GM12872 (cell line): ENCODE measurements around the gene OPHN1.

Experiments used
- TF ChIP-seq, protein P1 (sequence below): IDR thresholded peaks from 3 replicates; pipeline ENCODE4 v1.5.1; 2011; ENCODE audit warnings: low read depth, mild to moderate bottlenecking, low read length, moderate library complexity; ENCODE audit not compliant: insufficient read depth

OPHN1 gene

DNA sequence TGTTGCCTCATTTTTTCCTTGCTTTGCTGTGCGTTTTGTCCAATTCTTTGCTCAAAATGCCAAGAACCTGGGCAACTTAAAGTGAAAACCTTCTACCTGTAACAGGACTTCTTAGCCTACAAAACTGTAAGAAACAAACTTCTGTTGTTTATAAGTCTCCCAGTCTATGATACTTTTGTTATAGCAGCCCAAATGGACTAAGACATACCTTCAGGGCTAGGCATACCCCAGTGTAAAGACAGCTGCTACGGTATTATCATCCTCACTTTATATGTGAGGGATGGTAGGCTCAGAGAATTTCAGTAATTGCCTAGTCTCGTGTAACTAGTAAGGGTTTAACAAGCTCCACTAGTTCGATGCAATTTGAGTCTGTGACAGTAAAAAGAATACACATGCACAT, 6.0 kb upstream of the OPHN1 start:
- TF ChIP-seq, protein P1, sequence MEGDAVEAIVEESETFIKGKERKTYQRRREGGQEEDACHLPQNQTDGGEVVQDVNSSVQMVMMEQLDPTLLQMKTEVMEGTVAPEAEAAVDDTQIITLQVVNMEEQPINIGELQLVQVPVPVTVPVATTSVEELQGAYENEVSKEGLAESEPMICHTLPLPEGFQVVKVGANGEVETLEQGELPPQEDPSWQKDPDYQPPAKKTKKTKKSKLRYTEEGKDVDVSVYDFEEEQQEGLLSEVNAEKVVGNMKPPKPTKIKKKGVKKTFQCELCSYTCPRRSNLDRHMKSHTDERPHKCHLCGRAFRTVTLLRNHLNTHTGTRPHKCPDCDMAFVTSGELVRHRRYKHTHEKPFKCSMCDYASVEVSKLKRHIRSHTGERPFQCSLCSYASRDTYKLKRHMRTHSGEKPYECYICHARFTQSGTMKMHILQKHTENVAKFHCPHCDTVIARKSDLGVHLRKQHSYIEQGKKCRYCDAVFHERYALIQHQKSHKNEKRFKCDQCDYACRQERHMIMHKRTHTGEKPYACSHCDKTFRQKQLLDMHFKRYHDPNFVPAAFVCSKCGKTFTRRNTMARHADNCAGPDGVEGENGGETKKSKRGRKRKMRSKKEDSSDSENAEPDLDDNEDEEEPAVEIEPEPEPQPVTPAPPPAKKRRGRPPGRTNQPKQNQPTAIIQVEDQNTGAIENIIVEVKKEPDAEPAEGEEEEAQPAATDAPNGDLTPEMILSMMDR: no peak

DNA sequence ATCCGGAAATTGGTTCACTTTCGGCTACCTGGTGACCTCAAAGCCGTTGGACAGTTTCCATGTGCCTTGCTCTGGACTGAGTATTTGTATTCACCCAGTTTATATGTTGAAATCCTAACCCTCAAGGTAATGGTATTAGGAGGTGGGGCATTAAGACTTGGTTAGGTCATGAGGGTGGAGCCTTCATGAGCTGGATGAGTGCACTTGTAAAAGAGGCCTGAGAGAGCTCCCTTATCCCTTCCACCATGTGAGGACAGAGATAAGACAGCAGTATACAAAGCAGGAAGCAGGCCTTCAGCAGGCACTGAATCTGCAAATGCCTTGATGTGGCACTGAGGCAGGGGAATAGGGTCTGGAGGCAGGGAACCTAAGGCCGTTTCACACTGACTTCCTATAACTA, 5.3 kb upstream of the OPHN1 start:
- TF ChIP-seq, protein P1: no peak

DNA sequence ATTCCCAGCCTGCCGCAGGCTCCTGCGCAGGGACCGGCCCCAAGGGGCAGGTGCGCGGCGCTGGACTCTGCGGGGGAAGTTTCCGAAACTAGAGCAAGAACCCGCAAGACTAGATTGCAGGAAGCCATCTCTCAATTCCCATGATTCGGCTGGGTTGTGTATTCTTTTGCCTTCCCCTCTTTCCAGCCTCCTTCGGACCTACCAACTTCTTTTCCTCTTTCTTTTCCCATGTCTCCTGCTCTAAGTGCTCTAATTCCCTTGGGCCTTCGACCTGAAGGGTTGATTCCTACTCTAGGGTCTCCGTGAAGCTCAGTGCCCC, 645 bp upstream of the OPHN1 start:
- TF ChIP-seq, protein P1: no peak

DNA sequence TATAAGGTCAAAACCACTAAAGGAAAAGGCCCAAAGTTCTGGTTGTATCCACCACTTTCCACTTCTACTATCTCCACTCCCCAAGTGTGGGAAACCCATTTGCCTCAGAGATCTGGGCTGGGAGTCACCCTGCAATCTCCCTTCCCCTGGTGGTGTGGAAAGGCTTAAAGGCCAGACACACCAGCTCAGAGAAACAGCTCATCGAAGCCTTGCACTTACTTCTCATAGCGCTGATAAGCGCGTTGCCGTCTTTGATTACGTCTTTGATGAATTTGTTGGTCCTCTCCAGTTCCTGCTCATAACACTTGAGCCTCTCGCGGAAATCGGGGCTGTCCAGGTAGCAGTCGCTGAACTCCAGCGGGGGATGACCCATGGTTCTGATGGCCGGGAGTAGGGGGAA, 647 bp downstream of the OPHN1 start:
- TF ChIP-seq, protein P1: no peak

DNA sequence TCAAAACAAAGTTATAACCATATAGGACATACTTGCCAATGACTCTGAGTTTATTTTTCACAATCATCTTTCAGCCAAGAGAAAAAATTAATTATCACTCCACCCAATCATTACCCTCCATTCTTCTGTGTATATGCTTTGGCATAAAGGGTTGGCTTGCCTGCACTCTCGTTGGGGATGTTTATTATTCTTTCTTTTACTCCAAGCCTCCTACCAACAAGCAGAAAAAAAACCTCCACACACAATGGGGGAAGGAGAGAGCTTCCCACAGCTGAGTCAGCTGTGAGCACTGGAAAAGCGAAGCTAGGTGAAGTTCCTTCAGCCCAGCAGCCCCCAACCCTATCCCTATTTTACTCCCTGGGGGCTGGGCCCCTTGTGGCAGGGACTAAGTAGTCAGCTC, 1.5 kb downstream of the OPHN1 start:
- TF ChIP-seq, protein P1: no peak

DNA sequence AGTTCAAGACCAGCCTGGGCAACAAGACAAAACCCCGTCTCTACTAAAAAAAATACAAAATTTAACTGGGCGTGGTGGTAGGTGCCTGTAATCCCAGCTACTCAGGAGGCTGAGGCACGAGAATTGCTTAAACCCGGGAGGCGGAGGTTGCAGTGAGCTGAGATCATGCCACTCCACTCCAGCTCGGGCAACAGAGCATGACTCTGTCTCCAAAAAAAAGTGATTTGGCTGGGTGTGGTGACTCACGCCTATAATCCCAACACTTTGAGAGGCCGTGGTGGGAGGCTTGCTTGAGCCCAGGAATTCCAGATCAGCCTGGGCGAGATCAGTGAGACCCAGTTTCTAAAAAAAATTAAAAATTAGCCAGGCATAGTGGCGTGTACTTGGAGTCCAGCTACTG, 4.1 kb downstream of the OPHN1 start:
- TF ChIP-seq, protein P1: no peak

DNA sequence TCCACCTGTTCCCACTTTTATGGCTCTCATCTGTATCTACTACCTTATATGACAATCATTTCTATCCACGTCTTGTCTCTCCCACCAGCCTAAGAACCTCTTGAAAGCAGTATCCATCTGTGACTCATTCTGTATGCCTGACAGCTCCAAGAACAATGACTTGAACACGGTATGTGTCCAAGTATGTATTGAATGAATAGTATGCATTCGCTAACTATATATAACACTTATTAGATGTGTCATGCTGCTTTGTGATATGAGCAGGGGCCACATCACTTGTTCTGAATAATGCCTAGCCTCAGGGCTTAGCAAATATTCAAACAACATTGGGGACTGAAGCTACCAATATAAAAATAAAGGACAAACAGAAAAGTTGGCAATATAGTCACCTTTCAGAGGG, 4.9 kb downstream of the OPHN1 start:
- TF ChIP-seq, protein P1: no peak

DNA sequence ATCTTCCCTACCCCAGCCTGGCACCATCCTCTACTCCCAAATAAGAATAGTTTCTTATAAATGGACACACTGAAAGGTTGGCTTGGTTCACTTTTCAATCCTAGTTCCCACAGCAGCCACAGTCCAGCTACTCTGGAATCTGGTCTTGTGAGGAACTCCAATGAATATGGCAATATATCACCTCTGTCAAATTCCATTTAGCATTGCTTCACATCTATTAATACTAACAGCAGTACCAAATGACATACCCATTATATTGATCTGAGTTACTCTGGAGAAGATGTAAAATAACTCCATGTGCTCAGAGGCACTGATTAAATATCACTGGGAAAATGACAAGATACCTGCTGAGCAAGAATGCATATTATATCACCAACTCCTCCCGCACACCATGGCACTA, 8.6 kb downstream of the OPHN1 start:
- TF ChIP-seq, protein P1: no peak
